GM12872 (cell line): ENCODE results near the gene PARD6B.

Source experiments
- TF ChIP-seq, protein P1 (sequence below): IDR thresholded peaks from 3 replicates; pipeline ENCODE4 v1.5.1; 2011; ENCODE audit warnings: low read depth, mild to moderate bottlenecking, low read length, moderate library complexity; ENCODE audit not compliant: insufficient read depth

PARD6B gene, protein sequence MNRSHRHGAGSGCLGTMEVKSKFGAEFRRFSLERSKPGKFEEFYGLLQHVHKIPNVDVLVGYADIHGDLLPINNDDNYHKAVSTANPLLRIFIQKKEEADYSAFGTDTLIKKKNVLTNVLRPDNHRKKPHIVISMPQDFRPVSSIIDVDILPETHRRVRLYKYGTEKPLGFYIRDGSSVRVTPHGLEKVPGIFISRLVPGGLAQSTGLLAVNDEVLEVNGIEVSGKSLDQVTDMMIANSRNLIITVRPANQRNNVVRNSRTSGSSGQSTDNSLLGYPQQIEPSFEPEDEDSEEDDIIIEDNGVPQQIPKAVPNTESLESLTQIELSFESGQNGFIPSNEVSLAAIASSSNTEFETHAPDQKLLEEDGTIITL

GRCh38 chr20:50731055-50731929 is at the start of gene PARD6B:
TSS of gene PARD6B (plus strand) at chr20:50731580. CDS start at chr20:50731787, 207 bp downstream.
- TF ChIP-seq, protein P1, sequence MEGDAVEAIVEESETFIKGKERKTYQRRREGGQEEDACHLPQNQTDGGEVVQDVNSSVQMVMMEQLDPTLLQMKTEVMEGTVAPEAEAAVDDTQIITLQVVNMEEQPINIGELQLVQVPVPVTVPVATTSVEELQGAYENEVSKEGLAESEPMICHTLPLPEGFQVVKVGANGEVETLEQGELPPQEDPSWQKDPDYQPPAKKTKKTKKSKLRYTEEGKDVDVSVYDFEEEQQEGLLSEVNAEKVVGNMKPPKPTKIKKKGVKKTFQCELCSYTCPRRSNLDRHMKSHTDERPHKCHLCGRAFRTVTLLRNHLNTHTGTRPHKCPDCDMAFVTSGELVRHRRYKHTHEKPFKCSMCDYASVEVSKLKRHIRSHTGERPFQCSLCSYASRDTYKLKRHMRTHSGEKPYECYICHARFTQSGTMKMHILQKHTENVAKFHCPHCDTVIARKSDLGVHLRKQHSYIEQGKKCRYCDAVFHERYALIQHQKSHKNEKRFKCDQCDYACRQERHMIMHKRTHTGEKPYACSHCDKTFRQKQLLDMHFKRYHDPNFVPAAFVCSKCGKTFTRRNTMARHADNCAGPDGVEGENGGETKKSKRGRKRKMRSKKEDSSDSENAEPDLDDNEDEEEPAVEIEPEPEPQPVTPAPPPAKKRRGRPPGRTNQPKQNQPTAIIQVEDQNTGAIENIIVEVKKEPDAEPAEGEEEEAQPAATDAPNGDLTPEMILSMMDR, result no peak

DNA sequence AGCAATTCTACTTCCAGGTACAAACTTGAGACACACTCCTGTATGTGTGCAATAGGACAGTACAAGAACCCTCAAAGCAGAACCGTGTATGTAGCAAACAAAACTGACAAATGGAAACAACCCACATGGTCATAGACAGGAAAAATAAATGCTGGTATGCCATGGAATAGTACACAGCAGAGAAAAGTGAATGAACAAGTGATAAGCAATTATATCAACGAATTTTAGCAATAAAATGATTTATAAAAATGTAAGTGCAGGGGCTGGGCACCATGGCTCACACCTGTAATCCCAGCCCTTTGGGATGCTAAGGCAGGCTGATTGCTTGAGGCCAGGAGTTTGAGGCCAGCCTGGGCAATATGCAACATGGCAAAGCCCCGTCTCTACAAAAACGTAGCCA is 49.3 kb upstream of the PARD6B start:
- TF ChIP-seq, protein P1, result no peak

- TF ChIP-seq, protein P1, result no peak
Observed at GRCh38 chr20:50682947-50683530, 48.3 kb upstream of the PARD6B start.

- TF ChIP-seq, protein P1, result no peak
Observed at GRCh38 chr20:50683570-50683969, 47.8 kb upstream of the PARD6B start.

GRCh38 chr20:50686821-50687220 is 44.6 kb upstream of the PARD6B start:
- TF ChIP-seq, protein P1, result no peak

- TF ChIP-seq, protein P1, result no peak
Observed at GRCh38 chr20:50688256-50688975, 43.0 kb upstream of the PARD6B start.
